ENCODE data around the gene NAV2. TPM values are rescaled to one million over a fixed set of nuclear protein-coding genes. Genes with fewer than 3 reads are reported as not detected.

Gene NAV2
- total and polyA plus RNA-seq, 2 experiments from 2014 or later = 26.0 to 45.0 TPM

GRCh38 chr11:19949606-19950005 lies 237.0 kb downstream of the NAV2 start:
- Mint-ChIP-seq H3K27me3 (ENCODE audit: insufficient read depth, low read depth, poor library complexity) (peaks cover 5% of the 10 kb centered on the region), H3K4me1 (peaks cover 34% of the 10 kb centered on the region), H3K27ac (no peak overlapping the region), H3K4me3 (no peak overlapping the region), H3K9me3 (no peaks in the 10 kb centered on the region), H3K36me3 (ENCODE audit: low read depth) (peaks cover 32% of the 10 kb centered on the region)
- Histone ChIP-seq H3K4me2 (no peak overlapping the region), H4K20me1 (replicated peaks; ENCODE audit: insufficient read depth) (peaks cover 8% of the 10 kb centered on the region), H2AFZ (no peak overlapping the region), H3K36me3 (ENCODE audit: insufficient read depth) (no peaks in the 10 kb centered on the region; the same call in 1 of the 2 replicates), H3K4me1 (ENCODE audit: insufficient read depth) (peaks cover 27% of the 10 kb centered on the region), H3K27me3 (ENCODE audit: insufficient read depth) (no peaks in the 10 kb centered on the region), H3K4me3 (no peak overlapping the region), H3K79me2 (replicated peaks; ENCODE audit: insufficient read depth) (peaks cover 5% of the 10 kb centered on the region; the same call in 1 of the 2 replicates), H3F3A (replicated peaks; ENCODE audit: low read depth) (0 out of 2 replicates have a peak, but pooled peaks cover 7% of the 10 kb centered on the region), H3K27ac (ENCODE audit: low read depth) (no peak overlapping the region), H3K9me2 (ENCODE audit: insufficient read depth) (no peaks in the 10 kb centered on the region)
- ATAC-seq = no peak
- TF ChIP-seq ZNF331 (CRISPR knock-in tag; IDR thresholded peaks at IDR 0.05; ENCODE audit: low read depth) (no peak), EZH2 (IDR thresholded peaks at IDR 0.05; ENCODE audit: low read depth, unreplicated experiment) (no peak), EZH2phosphoT487 (IDR thresholded peaks at IDR 0.05; ENCODE audit: unreplicated experiment) (no peak), NANOG (IDR thresholded peaks at IDR 0.05; ENCODE audit: borderline replicate concordance) (no peak)
- DNase-seq (ENCODE audit: low spot score) = no peak

- Histone ChIP-seq H3K27ac (ENCODE audit: low read depth) (no peak overlapping the region), H3K4me2 (no peak overlapping the region), H3K36me3 (ENCODE audit: insufficient read depth) (no peaks in the 10 kb centered on the region; the same call in 1 of the 2 replicates), H3K4me3 (no peak overlapping the region), H3K4me1 (ENCODE audit: insufficient read depth) (peaks cover 33% of the 10 kb centered on the region), H3K79me2 (replicated peaks; ENCODE audit: insufficient read depth) (peaks cover 13% of the 10 kb centered on the region; the same call in 1 of the 2 replicates), H4K20me1 (replicated peaks; ENCODE audit: insufficient read depth) (peaks cover 8% of the 10 kb centered on the region), H2AFZ (no peak overlapping the region), H3F3A (replicated peaks; ENCODE audit: low read depth) (0 out of 2 replicates have a peak, but pooled peaks cover 7% of the 10 kb centered on the region), H3K9me2 (ENCODE audit: insufficient read depth) (no peaks in the 10 kb centered on the region), H3K27me3 (ENCODE audit: insufficient read depth) (no peaks in the 10 kb centered on the region)
- peaks cover 5% of the 10 kb centered on the region for H3K27me3 Mint-ChIP-seq (ENCODE audit: insufficient read depth, low read depth, poor library complexity)
- H3K9me3 Mint-ChIP-seq = no peaks in the 10 kb centered on the region
- H3K4me3 Mint-ChIP-seq = no peak overlapping the region
- peak; percentile 86 for DNase-seq (ENCODE audit: low spot score)
- peaks cover 38% of the 10 kb centered on the region for H3K36me3 Mint-ChIP-seq (ENCODE audit: low read depth)
- peaks cover 45% of the 10 kb centered on the region for H3K4me1 Mint-ChIP-seq
- no peak overlapping the region for H3K27ac Mint-ChIP-seq
- TF ChIP-seq CTCF (conservative IDR thresholded peaks at IDR 0.05; ENCODE audit: low read depth in 2 of 2) (peak; percentile 65 to 67), EZH2 (IDR thresholded peaks at IDR 0.05; ENCODE audit: low read depth, unreplicated experiment) (no peak)
- ATAC-seq = peak; percentile 10
Measured at GRCh38 chr11:19951558-19952115, 239.0 kb downstream of the NAV2 start.

GRCh38 chr11:19952116-19952605 lies 239.5 kb downstream of the NAV2 start:
- Histone ChIP-seq H3K27ac (ENCODE audit: low read depth) (no peak overlapping the region), H3K36me3 (ENCODE audit: insufficient read depth) (no peaks in the 10 kb centered on the region; the same call in 1 of the 2 replicates), H2AFZ (no peak overlapping the region), H3K9me2 (ENCODE audit: insufficient read depth) (no peaks in the 10 kb centered on the region), H3K4me1 (ENCODE audit: insufficient read depth) (peaks cover 35% of the 10 kb centered on the region), H3K79me2 (replicated peaks; ENCODE audit: insufficient read depth) (peaks cover 13% of the 10 kb centered on the region; the same call in 1 of the 2 replicates), H3K4me3 (no peak overlapping the region), H3K4me2 (no peak overlapping the region; the same call in 1 of the 2 replicates), H3K27me3 (ENCODE audit: insufficient read depth) (no peaks in the 10 kb centered on the region), H3F3A (replicated peaks; ENCODE audit: low read depth) (0 out of 2 replicates have a peak, but pooled peaks cover 7% of the 10 kb centered on the region), H4K20me1 (replicated peaks; ENCODE audit: insufficient read depth) (peaks cover 8% of the 10 kb centered on the region; the same call in 1 of the 2 replicates)
- no peak overlapping the region for H3K4me3 Mint-ChIP-seq
- DNase-seq (ENCODE audit: low spot score) (no peak), ATAC-seq (no peak)
- peaks cover 49% of the 10 kb centered on the region for H3K4me1 Mint-ChIP-seq
- H3K27ac Mint-ChIP-seq = no peak overlapping the region
- H3K27me3 Mint-ChIP-seq (ENCODE audit: insufficient read depth, low read depth, poor library complexity) = peaks cover 5% of the 10 kb centered on the region
- no peaks in the 10 kb centered on the region for H3K9me3 Mint-ChIP-seq
- H3K36me3 Mint-ChIP-seq (ENCODE audit: low read depth) = peaks cover 33% of the 10 kb centered on the region
- TF ChIP-seq JUNB (IDR thresholded peaks at IDR 0.05; ENCODE audit: unreplicated experiment) = no peak
- TF ChIP-seq ETS1 (IDR thresholded peaks at IDR 0.05) = no peak
- TF ChIP-seq EZH2 (IDR thresholded peaks at IDR 0.05; ENCODE audit: low read depth, unreplicated experiment) = no peak
- no peak for TF ChIP-seq REST (IDR thresholded peaks at IDR 0.05; ENCODE audit: unreplicated experiment)
- TF ChIP-seq ZNF331 (CRISPR knock-in tag; IDR thresholded peaks at IDR 0.05; ENCODE audit: low read depth) = no peak
- no peak for TF ChIP-seq CTCF (conservative IDR thresholded peaks at IDR 0.05; ENCODE audit: low read depth in 2 of 2)

Measured in GM23338 (cell line).